Stimulated activated CD4-positive, alpha-beta T cell treated with anti-CD3 and anti-CD28 coated beads, Interleukin-4, amount 100 ng/mL, for 48 hours (primary cell): ENCODE data around the gene TSEN34.
"Not testable (repeated sequence)": the region's sequence is repeated elsewhere in the genome, so short reads cannot be mapped to it uniquely, and the experiment has no call there.

ENCODE experiments used
- DNase-seq, 2 donors: peaks; one replicate each; pipeline ENCODE4 v3.0.0-alpha.2; 2020; ENCODE audit warnings: low read depth in 2 of 2

The TSEN34 gene

GRCh38 chr19:54186934-54187381 lies 4.2 kb upstream of the TSEN34 start:
- DNase-seq: no peak

- DNase-seq: peak in 1 of 2 donors; percentile 61
Observed at GRCh38 chr19:54188215-54188871, 2.8 kb upstream of the TSEN34 start.

GRCh38 chr19:54189145-54189734 lies 1.9 kb upstream of the TSEN34 start, which contains the start of gene MBOAT7:
Gene MBOAT7, minus strand, starts transcription at chr19:54189580. Its CDS starts 1,072 bp downstream, at chr19:54188508.
- no peak for DNase-seq

- DNase-seq: peak; percentile 100
Observed at GRCh38 chr19:54189735-54190502, 1.2 kb upstream of the TSEN34 start.

GRCh38 chr19:54190503-54191010 lies 551 bp upstream of the TSEN34 start:
- peak; percentile 100 for DNase-seq

- no peak for DNase-seq
Observed at GRCh38 chr19:54191811-54192453, 824 bp downstream of the TSEN34 start.

GRCh38 chr19:54193011-54193410 lies 1.9 kb downstream of the TSEN34 start:
- DNase-seq: no peak

GRCh38 chr19:54194463-54194862 lies 3.4 kb downstream of the TSEN34 start:
- DNase-seq: not testable (repeated sequence)

GRCh38 chr19:54196536-54196935 lies 5.4 kb downstream of the TSEN34 start:
- no peak for DNase-seq

GRCh38 chr19:54197121-54197520 lies 6.0 kb downstream of the TSEN34 start:
- DNase-seq: no peak

- no peak for DNase-seq
Observed at GRCh38 chr19:54199401-54199800, 8.3 kb downstream of the TSEN34 start.

- no peak for DNase-seq
Observed at GRCh38 chr19:54201172-54201701, 10.1 kb downstream of the TSEN34 start.

GRCh38 chr19:54201980-54202379 lies 10.9 kb downstream of the TSEN34 start:
- no peak for DNase-seq

GRCh38 chr19:54203151-54203611 lies 12.1 kb downstream of the TSEN34 start:
- no peak for DNase-seq

GRCh38 chr19:54204767-54205468 lies 13.8 kb downstream of the TSEN34 start:
- DNase-seq: no peak

GRCh38 chr19:54206030-54206830 lies 15.1 kb downstream of the TSEN34 start:
- no peak for DNase-seq

GRCh38 chr19:54206831-54207177 lies 15.7 kb downstream of the TSEN34 start:
- DNase-seq: no peak

GRCh38 chr19:54207193-54207592 lies 16.1 kb downstream of the TSEN34 start:
- DNase-seq: not testable (repeated sequence)

GRCh38 chr19:54207676-54207982 lies 16.5 kb downstream of the TSEN34 start:
- DNase-seq: no peak
